ENCODE data around the gene TCF12. TPM values are rescaled to one million over a fixed set of nuclear protein-coding genes. Genes with fewer than 3 reads are reported as not detected.
"Not testable (repeated sequence)": the region's sequence is repeated elsewhere in the genome, so short reads cannot be mapped to it uniquely, and the experiment has no call there.

The TCF12 gene
- polyA plus RNA-seq, 3 donors: 151 to 186 (median 162) TPM

- DNase-seq (ENCODE audit: extremely low read depth in 1 of 11, low read depth in 9 of 11, low spot score in 4 of 11): no peak
Measured at GRCh38 chr15:57160823-57161560, 242.5 kb downstream of the TCF12 start.

- DNase-seq (ENCODE audit: extremely low read depth in 1 of 11, low read depth in 9 of 11, low spot score in 4 of 11): not testable (repeated sequence)
Measured at GRCh38 chr15:57164251-57164650, 245.8 kb downstream of the TCF12 start.

- no peak for DNase-seq (ENCODE audit: extremely low read depth in 1 of 11, low read depth in 9 of 11, low spot score in 4 of 11)
Measured at GRCh38 chr15:57165992-57166391, 247.5 kb downstream of the TCF12 start.

DNA sequence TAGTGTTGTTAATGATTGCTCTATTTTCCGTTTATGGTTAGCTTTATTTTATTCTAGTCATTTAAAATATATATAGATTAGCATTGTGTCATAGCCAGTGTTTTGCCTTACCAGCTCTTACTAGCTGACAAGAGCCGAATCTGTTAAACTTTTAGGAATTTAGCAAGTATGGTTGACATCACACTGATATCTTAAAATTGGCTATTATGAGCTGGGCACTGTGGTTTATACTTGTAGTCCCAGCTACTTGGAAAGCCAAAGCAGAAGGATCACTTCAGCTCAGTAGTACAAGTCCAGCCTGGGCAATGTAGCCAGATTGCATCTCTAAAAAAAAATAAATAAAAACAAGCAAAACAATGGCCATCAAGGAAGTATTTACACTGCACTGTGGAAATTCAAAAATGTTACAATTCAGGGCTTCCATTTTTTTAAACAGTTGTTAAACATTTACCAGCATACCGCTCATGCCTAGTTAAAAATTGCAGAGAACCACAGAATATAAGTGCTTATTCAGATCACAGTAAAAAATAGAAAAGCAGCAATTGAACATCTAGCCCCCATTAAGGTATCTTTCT lies 249.5 kb downstream of the TCF12 start:
- no peak for DNase-seq (ENCODE audit: extremely low read depth in 1 of 11, low read depth in 9 of 11, low spot score in 4 of 11)

DNA sequence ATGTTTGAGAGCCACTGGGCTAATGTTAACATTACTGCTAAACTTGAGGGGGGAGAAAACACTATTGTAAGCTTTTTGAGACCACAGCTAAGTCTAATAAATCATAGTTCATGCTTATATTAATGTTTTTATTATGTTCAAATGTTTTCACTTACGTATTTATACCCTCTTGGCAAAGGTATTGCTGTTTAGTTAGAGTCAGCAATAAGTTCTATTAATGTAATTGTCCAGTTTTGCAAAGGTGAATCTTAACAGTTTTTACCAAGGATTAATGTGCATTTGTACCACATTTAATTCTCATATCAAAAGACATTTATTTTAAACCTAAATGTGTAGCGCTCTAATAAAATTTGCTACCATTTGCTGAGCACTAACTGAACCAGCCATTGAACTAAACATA lies 251.2 kb downstream of the TCF12 start:
- DNase-seq (ENCODE audit: extremely low read depth in 1 of 11, low read depth in 9 of 11, low spot score in 4 of 11): no peak

- no peak for DNase-seq (ENCODE audit: extremely low read depth in 1 of 11, low read depth in 9 of 11, low spot score in 4 of 11)
Measured at GRCh38 chr15:57171426-57171825, 253.0 kb downstream of the TCF12 start.

GRCh38 chr15:57172925-57173324 lies 254.5 kb downstream of the TCF12 start:
- no peak for DNase-seq (ENCODE audit: extremely low read depth in 1 of 11, low read depth in 9 of 11, low spot score in 4 of 11)

DNA sequence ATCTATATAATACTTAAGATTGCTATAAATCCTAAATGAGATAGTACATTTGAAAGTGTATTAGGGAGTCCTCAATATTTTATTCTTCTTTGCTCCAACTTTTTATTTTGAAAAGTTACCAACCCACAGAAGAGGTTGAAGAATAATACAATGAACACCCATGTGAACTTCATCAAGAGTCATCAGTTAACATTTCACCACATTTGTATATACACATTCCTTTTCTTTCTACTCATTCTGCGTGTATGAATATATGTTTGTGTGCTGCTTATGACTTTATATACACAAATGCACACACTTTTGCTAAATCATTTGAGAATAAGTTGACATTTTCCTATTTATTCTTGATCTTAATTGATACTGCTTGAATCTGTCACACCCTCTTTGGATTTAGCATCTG lies 264.6 kb downstream of the TCF12 start:
- no peak for DNase-seq (ENCODE audit: extremely low read depth in 1 of 11, low read depth in 9 of 11, low spot score in 4 of 11)

DNA sequence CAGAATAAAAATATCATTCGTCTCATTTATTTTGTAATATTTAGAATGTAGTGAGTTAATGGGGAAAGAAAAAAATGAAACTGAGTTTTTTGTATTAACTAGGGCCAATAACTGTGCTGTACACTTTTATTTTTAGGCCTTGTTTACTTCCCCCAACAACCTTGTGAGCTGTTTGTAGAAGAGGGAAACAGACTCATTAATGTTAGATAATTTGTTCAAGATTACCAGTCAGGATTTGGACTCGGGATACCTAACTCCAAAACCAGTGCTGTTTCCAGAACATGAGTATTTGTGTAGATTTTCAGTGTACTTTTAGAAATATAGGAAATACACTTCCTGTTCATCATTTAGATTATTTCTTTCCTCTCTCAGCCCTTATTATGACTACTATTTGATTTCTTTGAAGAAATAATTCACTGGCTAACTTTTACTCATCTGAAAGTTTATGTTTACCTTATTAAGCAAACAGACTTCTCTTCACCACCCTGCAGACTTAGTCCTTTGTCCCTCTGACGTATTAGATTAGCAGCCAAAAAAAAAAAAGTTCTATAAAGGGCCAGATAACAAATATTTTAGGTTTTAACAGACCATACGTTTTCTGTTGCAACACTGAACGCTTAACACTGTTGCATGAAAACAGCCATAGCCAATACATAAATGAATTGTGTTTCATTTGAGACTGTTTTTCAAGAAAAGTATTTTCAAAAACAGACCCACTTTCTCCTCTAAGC lies 265.3 kb downstream of the TCF12 start:
- DNase-seq (ENCODE audit: extremely low read depth in 1 of 11, low read depth in 9 of 11, low spot score in 4 of 11): no peak

GRCh38 chr15:57184502-57184901 lies 266.1 kb downstream of the TCF12 start:
- no peak for DNase-seq (ENCODE audit: extremely low read depth in 1 of 11, low read depth in 9 of 11, low spot score in 4 of 11)

DNA sequence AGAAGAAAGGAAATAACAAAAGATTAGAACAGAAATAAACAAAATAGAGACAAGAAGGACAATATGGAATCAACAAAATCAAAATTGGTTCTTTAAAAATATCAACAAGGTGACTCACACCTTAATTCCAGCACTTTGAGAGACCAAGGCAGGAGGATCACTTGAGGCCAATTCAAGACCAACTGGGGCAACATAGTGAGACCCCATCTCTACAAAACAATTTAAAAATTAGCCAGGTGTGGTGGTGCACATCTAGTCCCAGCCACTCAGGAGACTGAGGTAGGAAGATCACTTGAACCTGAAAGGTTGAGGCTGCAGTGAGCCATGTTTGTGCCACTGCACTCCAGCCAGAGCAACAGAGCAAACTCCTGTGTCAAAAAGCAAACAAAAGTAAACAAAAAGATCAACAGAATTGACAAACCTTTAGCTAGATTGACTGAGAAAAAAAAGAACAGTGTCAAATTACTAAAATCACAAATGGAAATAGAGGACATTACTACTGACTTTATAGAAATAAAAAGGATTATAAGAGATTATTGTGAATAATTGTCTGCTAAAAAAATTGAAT lies 267.1 kb downstream of the TCF12 start:
- no peak for DNase-seq (ENCODE audit: extremely low read depth in 1 of 11, low read depth in 9 of 11, low spot score in 4 of 11)

DNA sequence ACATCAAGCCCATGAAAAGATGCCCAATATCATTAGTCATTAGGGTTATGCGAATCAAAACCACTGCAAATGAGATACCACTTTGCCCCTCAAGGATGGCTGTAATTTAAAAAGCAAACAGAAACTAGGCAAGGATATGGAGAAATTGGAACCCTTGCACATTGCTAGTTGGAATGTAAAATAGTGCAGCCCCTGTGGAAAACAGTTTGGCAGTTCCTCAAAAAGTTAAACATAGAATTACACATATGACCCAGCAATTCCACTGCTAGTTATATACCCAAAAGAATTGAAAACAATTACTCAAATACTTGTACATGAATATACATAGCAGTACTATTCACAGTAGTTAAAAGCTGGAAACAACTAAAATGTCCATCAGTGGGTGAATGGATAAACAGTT lies 271.0 kb downstream of the TCF12 start:
- no peak for DNase-seq (ENCODE audit: extremely low read depth in 1 of 11, low read depth in 9 of 11, low spot score in 4 of 11)

DNA sequence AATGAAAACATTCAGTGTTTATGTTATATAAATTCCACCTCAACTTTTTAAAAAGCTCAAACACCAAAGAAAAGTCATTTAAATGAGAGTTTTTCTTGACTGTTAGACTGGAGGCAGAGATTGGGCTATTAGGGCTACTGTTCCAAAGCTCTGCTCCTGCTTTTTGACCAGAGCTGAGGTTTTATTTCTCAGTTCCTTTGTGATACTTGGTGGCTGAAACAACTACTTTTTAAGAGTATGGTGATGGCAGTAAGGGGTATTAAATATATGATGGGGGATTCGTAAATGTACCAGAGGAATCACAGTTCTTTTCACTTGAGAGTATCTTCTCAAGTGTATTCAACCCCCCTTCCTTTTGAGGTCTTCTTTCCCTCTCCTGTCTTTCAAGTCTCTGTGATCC lies 271.8 kb downstream of the TCF12 start:
- DNase-seq (ENCODE audit: extremely low read depth in 1 of 11, low read depth in 9 of 11, low spot score in 4 of 11): no peak

DNA sequence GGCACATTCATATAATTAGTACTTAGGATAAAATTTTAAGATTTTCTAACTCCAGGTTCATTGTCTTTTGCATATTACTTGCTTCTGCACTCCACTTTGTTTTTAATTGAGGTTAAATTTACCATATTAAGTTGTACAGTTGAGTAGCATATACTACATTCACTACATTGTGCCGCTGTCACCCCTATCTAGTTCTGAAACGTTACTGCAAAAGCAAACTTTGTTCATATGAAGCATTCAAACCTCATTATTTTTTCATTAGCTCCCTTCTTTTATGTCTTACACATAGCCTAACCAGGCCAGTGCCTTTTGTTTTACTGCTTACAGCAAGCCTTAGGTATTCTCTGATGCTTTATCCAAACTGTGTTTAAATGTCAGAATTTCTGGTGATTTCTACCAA lies 274.7 kb downstream of the TCF12 start:
- no peak for DNase-seq (ENCODE audit: extremely low read depth in 1 of 11, low read depth in 9 of 11, low spot score in 4 of 11)

- no peak for DNase-seq (ENCODE audit: extremely low read depth in 1 of 11, low read depth in 9 of 11, low spot score in 4 of 11)
Measured at GRCh38 chr15:57195326-57195725, 276.9 kb downstream of the TCF12 start.

- DNase-seq (ENCODE audit: extremely low read depth in 1 of 11, low read depth in 9 of 11, low spot score in 4 of 11): no peak
Measured at GRCh38 chr15:57196865-57197264, 278.4 kb downstream of the TCF12 start.

DNA sequence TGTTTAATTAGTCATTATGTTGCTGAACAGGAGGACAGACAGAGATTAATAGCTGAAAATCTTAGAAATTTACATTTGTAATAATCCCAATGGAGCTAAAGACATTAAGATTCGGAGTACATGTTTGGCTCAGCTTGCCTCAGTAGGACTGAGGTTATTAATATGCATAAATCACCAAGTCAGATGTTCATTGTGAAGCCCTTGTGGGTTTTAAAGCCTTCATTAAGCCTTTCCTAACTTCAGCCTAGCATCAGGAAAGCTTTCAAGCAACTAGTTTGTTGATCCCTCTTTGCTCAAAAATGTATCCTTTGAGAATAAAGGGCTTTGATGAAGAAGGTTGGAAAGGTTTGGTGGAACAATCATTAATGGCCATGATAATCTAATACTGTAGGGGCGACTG lies 279.7 kb downstream of the TCF12 start:
- no peak for DNase-seq (ENCODE audit: extremely low read depth in 1 of 11, low read depth in 9 of 11, low spot score in 4 of 11)

GRCh38 chr15:57198654-57199291 lies 280.3 kb downstream of the TCF12 start:
- DNase-seq (ENCODE audit: extremely low read depth in 1 of 11, low read depth in 9 of 11, low spot score in 4 of 11): no peak

- DNase-seq (ENCODE audit: extremely low read depth in 1 of 11, low read depth in 9 of 11, low spot score in 4 of 11): no peak
Measured at GRCh38 chr15:57201578-57201977, 283.1 kb downstream of the TCF12 start.

GRCh38 chr15:57203906-57204305 lies 285.5 kb downstream of the TCF12 start:
- no peak for DNase-seq (ENCODE audit: extremely low read depth in 1 of 11, low read depth in 9 of 11, low spot score in 4 of 11)

Data from renal cortex interstitium (tissue), 11 donors.